ENCODE measurements around the gene ITSN1. TPM values are rescaled to one million over a fixed set of nuclear protein-coding genes. Genes with fewer than 3 reads are reported as not detected.
A peak's percentile ranks its signal among the peaks of the same experiment; 100 is the strongest.

Gene ITSN1
- total and polyA plus RNA-seq, 2 of the 13 experiments (the other 11 are each of a cell fraction or from before 2014, with no cell fraction given): 26.1 to 33.8 TPM

GRCh38 chr21:33687634-33688033, 45.3 kb downstream of the ITSN1 start (continued):
- peak; percentile 60; the same call in 1 of the 2 replicates for TF ChIP-seq ZGPAT (CRISPR knock-in tag; IDR thresholded peaks at IDR 0.05)
- TF ChIP-seq NR2F1 (CRISPR knock-in tag; IDR thresholded peaks at IDR 0.05): peak in 1 of 2 experiments; percentile 21; a peak in 1 of 4 replicates
- no peak for TF ChIP-seq HES4 (CRISPR knock-in tag; IDR thresholded peaks at IDR 0.05; ENCODE audit: borderline replicate concordance)
- TF ChIP-seq HMGXB4 (CRISPR knock-in tag; IDR thresholded peaks at IDR 0.05; ENCODE audit: borderline replicate concordance in 1 of 2, low read depth in 1 of 2): no peak
- no peak for TF ChIP-seq RORA (CRISPR knock-in tag; IDR thresholded peaks at IDR 0.05)
- 0 out of 2 replicates have a peak, but pooled peaks have one; percentile 50 for TF ChIP-seq ZKSCAN8 (CRISPR knock-in tag; IDR thresholded peaks at IDR 0.05; ENCODE audit: borderline replicate concordance)
- peak; percentile 74 for TF ChIP-seq CREM (IDR thresholded peaks at IDR 0.05)
- no peak for TF ChIP-seq CREM (CRISPR knock-in tag; IDR thresholded peaks at IDR 0.05)
- TF ChIP-seq ASH2L (IDR thresholded peaks at IDR 0.05; ENCODE audit: insufficient read length, low read depth, low read length): peak; percentile 54
- TF ChIP-seq MIXL1 (CRISPR knock-in tag; IDR thresholded peaks at IDR 0.05): 0 out of 2 replicates have a peak, but pooled peaks have one; percentile 38
- no peak for TF ChIP-seq ARNT (IDR thresholded peaks at IDR 0.05)
- no peak for TF ChIP-seq ZBTB4 (CRISPR knock-in tag; IDR thresholded peaks at IDR 0.05; ENCODE audit: borderline replicate concordance)
- no peak for TF ChIP-seq ADNP (CRISPR knock-in tag; IDR thresholded peaks at IDR 0.05)
- TF ChIP-seq FOXK1 (CRISPR knock-in tag; IDR thresholded peaks at IDR 0.05; ENCODE audit: borderline replicate concordance, low read depth): 0 out of 2 replicates have a peak, but pooled peaks have one; percentile 20
- TF ChIP-seq ARID3A (IDR thresholded peaks at IDR 0.05; ENCODE audit: low read depth, low read length): peak; percentile 80; the same call in 1 of the 2 replicates
- TF ChIP-seq IKZF5 (CRISPR knock-in tag; IDR thresholded peaks at IDR 0.05): no peak
- TF ChIP-seq MIER2 (CRISPR knock-in tag; IDR thresholded peaks at IDR 0.05): no peak
- peak; percentile 95 for TF ChIP-seq TBL1XR1 (IDR thresholded peaks at IDR 0.05; ENCODE audit: borderline replicate concordance, low read length, partially characterized antibody)
- TF ChIP-seq PAX8 (CRISPR knock-in tag; IDR thresholded peaks at IDR 0.05; ENCODE audit: borderline replicate concordance): no peak
- no peak for TF ChIP-seq ZNF549 (CRISPR knock-in tag; IDR thresholded peaks at IDR 0.05)
